Astrocyte (in vitro differentiated cells and primary cell): ENCODE measurements around the gene H1-8. TPM values are rescaled to one million over a fixed set of nuclear protein-coding genes. Genes with fewer than 3 reads are reported as not detected.

Source experiments
- DNase-seq: peaks from one replicate; pipeline ENCODE4 v3.0.0-alpha.2; 2010; ENCODE audit warnings: low read depth
- FAIRE-seq: peaks from 2 replicates; lab custom pipeline; 2011; peaks lifted over from hg19 to GRCh38; lab: Jason Lieb, UNC
- H2AFZ ChIP-seq: 2 replicates; pipeline ENCODE4 v1.6.0; 2012; ENCODE audit warnings: low read depth, low read length, inconsistent platforms
- H3K27ac ChIP-seq: 2 replicates; pipeline ENCODE4 v1.5.1; 2011; ENCODE audit warnings: low read depth, low read length, inconsistent platforms
- H3K27me3 ChIP-seq: 2 replicates; pipeline ENCODE4 v1.6.0; 2011; ENCODE audit warnings: low read length, inconsistent platforms; ENCODE audit not compliant: insufficient read depth
- H3K36me3 ChIP-seq: 2 replicates; pipeline ENCODE4 v1.5.1; 2011; ENCODE audit warnings: low read length, inconsistent platforms; ENCODE audit not compliant: insufficient read depth
- H3K4me1 ChIP-seq: 2 replicates; pipeline ENCODE4 v1.5.1; 2011; ENCODE audit warnings: low read length, inconsistent platforms; ENCODE audit not compliant: insufficient read depth
- H3K4me2 ChIP-seq: 2 replicates; pipeline ENCODE4 v1.6.0; 2012; ENCODE audit warnings: low read length, inconsistent platforms
- H3K4me3 ChIP-seq: 2 replicates; pipeline ENCODE4 v1.5.1; 2011; ENCODE audit warnings: low read depth, mild to moderate bottlenecking, low read length, inconsistent platforms; ENCODE audit not compliant: insufficient read depth
- H3K79me2 ChIP-seq: 2 replicates; pipeline ENCODE4 v1.6.0; 2012; ENCODE audit warnings: mild to moderate bottlenecking, low read length, inconsistent platforms; ENCODE audit not compliant: insufficient read depth
- H3K9ac ChIP-seq: 2 replicates; pipeline ENCODE4 v1.6.0; 2012; ENCODE audit warnings: mild to moderate bottlenecking, low read length, inconsistent platforms
- H3K9me3 ChIP-seq: 2 replicates; pipeline ENCODE4 v1.5.1; 2012; ENCODE audit warnings: low read depth, mild to moderate bottlenecking, low read length, inconsistent platforms; ENCODE audit not compliant: insufficient read depth
- H4K20me1 ChIP-seq: 2 replicates; pipeline ENCODE4 v1.6.0; 2012; ENCODE audit warnings: low read length, inconsistent platforms; ENCODE audit not compliant: insufficient read depth
- H3K27ac Mint-ChIP-seq: one replicate; pipeline ENCODE4 v1.8.0; 2021; ENCODE audit warnings: mild to moderate bottlenecking, mixed read lengths; ENCODE audit not compliant: unreplicated experiment
- H3K27me3 Mint-ChIP-seq: one replicate; pipeline ENCODE4 v1.8.0; 2021; ENCODE audit warnings: low read depth, mixed read lengths; ENCODE audit not compliant: unreplicated experiment
- H3K36me3 Mint-ChIP-seq: one replicate; pipeline ENCODE4 v1.8.0; 2021; ENCODE audit warnings: low read depth, mixed read lengths; ENCODE audit not compliant: unreplicated experiment
- H3K4me1 Mint-ChIP-seq: one replicate; pipeline ENCODE4 v1.8.0; 2021; ENCODE audit warnings: low read depth, mixed read lengths; ENCODE audit not compliant: unreplicated experiment
- H3K4me3 Mint-ChIP-seq: one replicate; pipeline ENCODE4 v1.8.0; 2021; ENCODE audit warnings: mild to moderate bottlenecking, moderate library complexity, mixed read lengths; ENCODE audit not compliant: unreplicated experiment
- H3K9me3 Mint-ChIP-seq: one replicate; pipeline ENCODE4 v1.8.0; 2021; ENCODE audit warnings: mild to moderate bottlenecking, mixed read lengths; ENCODE audit not compliant: unreplicated experiment
- EZH2 ChIP-seq: IDR thresholded peaks from 2 replicates; pipeline ENCODE4 v1.6.1; 2012; ENCODE audit warnings: mild to moderate bottlenecking, low read length, inconsistent platforms; ENCODE audit not compliant: insufficient read depth
- total RNA-seq: library from RNA; stranded (reverse); gene quantifications from 2 replicates; pipeline ENCODE4 v1.2.1, GENCODE V29; 2021
- TF ChIP-seq, protein P1 (sequence below): IDR thresholded peaks from 2 replicates; pipeline ENCODE4 v1.5.1; 2011; ENCODE audit warnings: low read depth, mild to moderate bottlenecking, inconsistent platforms, low read length, moderate library complexity; ENCODE audit not compliant: insufficient read depth

H1-8 gene
- total RNA-seq, 1 donor from 2014 or later = not detected

- Histone ChIP-seq H3K27me3 (no peaks in the 10 kb centered on the region), H3K79me2 (no peaks in the 10 kb centered on the region), H3K9me3 (no peaks in the 10 kb centered on the region), H3K4me3 (no peak overlapping the region), H2AFZ (no peak overlapping the region), H3K4me1 (no peaks in the 10 kb centered on the region), H3K9ac (no peak overlapping the region), H3K4me2 (no peak overlapping the region), H4K20me1 (no peaks in the 10 kb centered on the region), H3K36me3 (no peaks in the 10 kb centered on the region), H3K27ac (no peak overlapping the region)
- FAIRE-seq = no peak
- Mint-ChIP-seq H3K9me3 (peaks cover 2% of the 10 kb centered on the region), H3K36me3 (peaks cover 6% of the 10 kb centered on the region), H3K27me3 (peaks cover 22% of the 10 kb centered on the region), H3K4me3 (no peak overlapping the region), H3K4me1 (no peaks in the 10 kb centered on the region), H3K27ac (no peak overlapping the region)
- TF ChIP-seq EZH2 = no peak
- TF ChIP-seq, protein P1, sequence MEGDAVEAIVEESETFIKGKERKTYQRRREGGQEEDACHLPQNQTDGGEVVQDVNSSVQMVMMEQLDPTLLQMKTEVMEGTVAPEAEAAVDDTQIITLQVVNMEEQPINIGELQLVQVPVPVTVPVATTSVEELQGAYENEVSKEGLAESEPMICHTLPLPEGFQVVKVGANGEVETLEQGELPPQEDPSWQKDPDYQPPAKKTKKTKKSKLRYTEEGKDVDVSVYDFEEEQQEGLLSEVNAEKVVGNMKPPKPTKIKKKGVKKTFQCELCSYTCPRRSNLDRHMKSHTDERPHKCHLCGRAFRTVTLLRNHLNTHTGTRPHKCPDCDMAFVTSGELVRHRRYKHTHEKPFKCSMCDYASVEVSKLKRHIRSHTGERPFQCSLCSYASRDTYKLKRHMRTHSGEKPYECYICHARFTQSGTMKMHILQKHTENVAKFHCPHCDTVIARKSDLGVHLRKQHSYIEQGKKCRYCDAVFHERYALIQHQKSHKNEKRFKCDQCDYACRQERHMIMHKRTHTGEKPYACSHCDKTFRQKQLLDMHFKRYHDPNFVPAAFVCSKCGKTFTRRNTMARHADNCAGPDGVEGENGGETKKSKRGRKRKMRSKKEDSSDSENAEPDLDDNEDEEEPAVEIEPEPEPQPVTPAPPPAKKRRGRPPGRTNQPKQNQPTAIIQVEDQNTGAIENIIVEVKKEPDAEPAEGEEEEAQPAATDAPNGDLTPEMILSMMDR = no peak
- no peak for DNase-seq
Observed at GRCh38 chr3:129521611-129522010, 21.4 kb upstream of the H1-8 start.

- no peaks in the 10 kb centered on the region for H3K4me1 ChIP-seq
- H2AFZ ChIP-seq = no peak overlapping the region
- Mint-ChIP-seq H3K4me3 (no peak overlapping the region), H3K4me1 (no peaks in the 10 kb centered on the region), H3K27ac (no peak overlapping the region), H3K36me3 (peaks cover 6% of the 10 kb centered on the region), H3K9me3 (no peaks in the 10 kb centered on the region), H3K27me3 (peaks cover 24% of the 10 kb centered on the region)
- H3K27ac ChIP-seq = no peak overlapping the region
- H3K36me3 ChIP-seq = no peaks in the 10 kb centered on the region
- FAIRE-seq (no peak), DNase-seq (no peak)
- no peaks in the 10 kb centered on the region for H4K20me1 ChIP-seq
- no peaks in the 10 kb centered on the region for H3K9me3 ChIP-seq
- no peak overlapping the region for H3K4me2 ChIP-seq
- H3K79me2 ChIP-seq = no peaks in the 10 kb centered on the region
- no peaks in the 10 kb centered on the region for H3K27me3 ChIP-seq
- no peak overlapping the region for H3K4me3 ChIP-seq
- H3K9ac ChIP-seq = no peak overlapping the region
- TF ChIP-seq EZH2 = no peak
- TF ChIP-seq, protein P1 = no peak
Observed at GRCh38 chr3:129522953-129523352, 20.0 kb upstream of the H1-8 start.

DNA sequence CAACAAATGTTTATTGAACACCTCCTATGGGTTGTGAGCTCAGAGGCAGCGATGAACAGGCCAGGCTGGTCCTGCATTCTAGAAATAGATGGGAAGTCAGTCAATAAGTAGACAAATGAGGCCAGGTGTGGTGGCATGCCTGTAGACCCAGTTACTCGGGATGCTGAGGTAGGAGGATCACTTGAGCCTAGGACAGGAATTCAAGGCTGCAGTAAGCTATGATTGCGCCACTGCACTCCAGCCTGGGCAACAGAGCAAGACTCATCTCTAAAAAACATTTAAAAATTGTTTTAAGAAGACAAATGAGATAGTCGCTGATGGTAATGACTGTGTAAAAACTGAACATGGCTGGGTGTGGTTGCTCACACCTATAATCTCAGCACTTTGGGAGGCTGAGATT lies 18.9 kb upstream of the H1-8 start:
- peaks cover 6% of the 10 kb centered on the region for H3K36me3 Mint-ChIP-seq
- no peaks in the 10 kb centered on the region for H4K20me1 ChIP-seq
- H3K4me3 ChIP-seq = no peak overlapping the region
- TF ChIP-seq, protein P1 = no peak
- no peak for TF ChIP-seq EZH2
- no peaks in the 10 kb centered on the region for H3K9me3 ChIP-seq
- peaks cover 25% of the 10 kb centered on the region for H3K27me3 Mint-ChIP-seq
- H3K4me3 Mint-ChIP-seq = no peak overlapping the region
- H3K9ac ChIP-seq = no peak overlapping the region
- no peak overlapping the region for H3K27ac ChIP-seq
- no peak for DNase-seq
- no peak overlapping the region for H3K4me2 ChIP-seq
- H3K79me2 ChIP-seq = no peaks in the 10 kb centered on the region
- H3K4me1 ChIP-seq = no peaks in the 10 kb centered on the region
- H3K4me1 Mint-ChIP-seq = no peaks in the 10 kb centered on the region
- no peak for FAIRE-seq
- no peaks in the 10 kb centered on the region for H3K27me3 ChIP-seq
- H3K9me3 Mint-ChIP-seq = no peaks in the 10 kb centered on the region
- H3K36me3 ChIP-seq = no peaks in the 10 kb centered on the region
- no peak overlapping the region for H2AFZ ChIP-seq
- no peak overlapping the region for H3K27ac Mint-ChIP-seq
